Measurements from ENCODE around the gene NKX1-2.
A peak's percentile ranks its signal among the peaks of the same experiment; 100 is the strongest.

Gene NKX1-2

DNA sequence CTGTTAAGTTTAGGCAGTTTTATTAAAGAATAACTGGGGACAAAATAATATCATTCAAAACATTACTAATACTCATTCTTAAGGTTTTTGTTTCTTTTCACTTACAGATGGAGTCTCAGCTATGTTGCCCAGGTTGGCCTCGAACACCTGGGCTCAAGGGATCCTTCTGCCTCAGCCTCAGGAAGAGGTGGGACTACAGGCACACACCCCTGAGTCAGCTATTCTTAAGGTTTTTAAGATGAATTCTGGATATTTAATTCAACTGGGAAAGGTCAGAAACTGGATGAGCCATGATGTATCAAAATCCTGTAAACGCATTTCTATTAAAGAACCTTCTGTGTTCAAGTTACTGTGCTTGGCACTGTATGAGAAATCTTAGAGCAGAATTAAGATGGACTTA, 34.6 kb downstream of the NKX1-2 start:
- DNase-seq (ENCODE audit: low spot score), result no peak

- DNase-seq (ENCODE audit: low spot score), result no peak
Measured at GRCh38 chr10:124414076-124414475, 35.8 kb downstream of the NKX1-2 start.

DNA sequence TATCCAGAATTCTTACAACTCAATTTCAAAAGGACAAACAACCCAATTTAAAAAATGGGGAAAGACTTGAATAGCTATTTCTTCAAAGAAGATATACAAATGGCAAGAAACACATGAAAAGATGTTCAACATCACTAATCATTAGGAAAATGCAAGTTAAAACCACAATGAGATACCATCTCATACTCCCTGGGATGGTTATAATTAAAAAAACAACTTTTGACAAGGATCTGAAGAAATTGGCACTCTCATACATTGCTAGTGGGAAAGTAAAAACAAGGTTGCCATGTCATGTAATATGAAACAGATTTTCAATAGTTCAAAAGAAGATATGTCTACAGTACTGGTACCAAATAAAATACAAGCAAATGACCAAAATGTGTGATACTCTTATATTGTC, 40.1 kb downstream of the NKX1-2 start:
- DNase-seq (ENCODE audit: low spot score), result no peak

DNA sequence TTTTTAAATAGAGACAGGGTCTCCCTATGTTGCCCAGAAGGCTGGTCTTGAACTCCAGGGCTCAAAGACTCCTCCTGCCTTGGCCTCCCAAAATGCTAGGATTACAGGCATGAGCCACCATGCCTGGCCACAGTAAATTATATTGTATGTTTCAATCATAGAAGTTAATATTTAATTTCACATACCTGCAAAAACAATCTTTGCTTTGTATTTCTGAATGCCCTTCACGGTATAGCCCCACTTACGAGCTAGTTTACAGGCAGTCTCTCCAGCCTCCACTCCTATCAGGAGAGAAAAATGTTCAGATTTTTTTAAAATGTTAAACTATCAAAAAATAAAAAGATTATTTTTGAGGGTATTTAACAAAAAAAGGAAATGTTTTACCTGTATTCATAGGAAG, 41.5 kb downstream of the NKX1-2 start:
- DNase-seq (ENCODE audit: low spot score), result no peak

- no peak for DNase-seq (ENCODE audit: low spot score)
Measured at GRCh38 chr10:124407456-124407855, 42.4 kb downstream of the NKX1-2 start.

DNA sequence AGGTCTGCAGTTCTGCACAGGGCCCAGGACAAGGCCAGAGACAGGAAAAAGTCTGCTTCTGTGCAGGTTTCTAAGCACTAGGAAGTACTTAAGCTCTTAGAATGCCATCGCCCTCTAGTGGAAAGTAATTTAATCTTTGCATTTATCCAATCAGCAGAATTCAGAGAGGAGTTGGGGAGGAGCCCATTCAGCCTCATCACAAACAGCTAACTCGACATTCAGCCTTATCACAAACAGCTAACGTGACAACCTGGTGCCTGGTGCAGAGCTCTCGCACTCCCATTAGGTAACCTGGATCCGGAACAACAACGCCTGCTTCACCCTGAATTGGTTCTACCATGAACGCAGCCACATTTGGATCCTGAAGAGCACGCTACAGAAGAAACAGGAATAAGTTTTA, 46.3 kb downstream of the NKX1-2 start:
- DNase-seq (ENCODE audit: low spot score), result peak; percentile 53

GRCh38 chr10:124402273-124402672, 47.6 kb downstream of the NKX1-2 start:
- no peak for DNase-seq (ENCODE audit: low spot score)

DNA sequence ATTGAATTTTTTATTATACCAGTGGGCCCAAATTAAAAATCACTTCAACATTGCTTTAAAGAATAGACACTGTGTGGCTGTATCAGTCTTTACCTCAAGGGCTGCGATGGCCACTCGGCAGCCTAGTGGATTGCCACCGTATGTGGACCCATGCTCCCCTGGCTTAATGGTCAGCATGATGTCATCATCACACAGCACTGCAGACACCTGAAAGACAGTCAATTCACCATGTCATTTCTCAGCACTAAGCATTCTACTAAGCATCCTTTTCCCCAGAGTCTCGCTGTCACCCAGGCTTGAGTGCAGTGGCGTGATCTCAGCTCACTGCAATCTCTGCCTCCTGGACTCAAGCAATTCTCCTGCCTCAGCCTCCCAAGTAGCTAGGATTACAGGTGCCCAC, 48.2 kb downstream of the NKX1-2 start:
- no peak for DNase-seq (ENCODE audit: low spot score)

Data from LoVo (cell line).